ENCODE measurements around the gene SERINC5.
"Not testable (repeated sequence)": the region's sequence is repeated elsewhere in the genome, so short reads cannot be mapped to it uniquely, and the experiment has no call there.

The SERINC5 gene

DNA sequence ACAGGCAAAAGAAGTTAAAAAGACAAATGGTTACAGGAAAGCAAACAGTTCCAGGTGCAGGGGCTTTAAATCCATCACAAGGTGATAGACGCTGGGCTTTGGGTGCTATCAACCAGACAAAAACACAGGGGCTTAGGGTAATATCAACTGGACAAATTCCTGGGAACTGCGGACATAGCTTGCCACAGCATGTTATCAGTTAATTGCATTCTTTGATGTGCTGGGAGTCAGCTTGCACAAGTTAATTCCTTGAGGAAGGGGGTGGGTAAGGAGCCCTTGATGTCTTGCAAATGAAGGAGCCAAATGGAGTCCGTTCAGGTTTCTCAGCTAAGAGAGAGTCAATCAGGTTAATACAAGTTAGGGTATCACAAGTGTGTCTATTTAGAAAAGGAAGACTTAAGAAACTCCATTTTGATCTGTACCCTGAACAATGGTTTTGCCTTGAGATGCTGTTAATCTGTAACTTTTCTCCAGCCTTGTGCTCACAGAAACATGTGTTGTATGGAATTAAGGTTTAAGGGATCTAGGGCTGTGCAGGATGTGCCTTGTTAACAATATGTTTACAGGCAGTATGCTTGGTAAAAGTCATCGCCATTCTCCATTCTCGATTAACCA, 144.4 kb downstream of the SERINC5 start:
- in situ Hi-C loops (cut with MboI; ENCODE audit: low sequenced_read_pairs), result not testable (repeated sequence)

DNA sequence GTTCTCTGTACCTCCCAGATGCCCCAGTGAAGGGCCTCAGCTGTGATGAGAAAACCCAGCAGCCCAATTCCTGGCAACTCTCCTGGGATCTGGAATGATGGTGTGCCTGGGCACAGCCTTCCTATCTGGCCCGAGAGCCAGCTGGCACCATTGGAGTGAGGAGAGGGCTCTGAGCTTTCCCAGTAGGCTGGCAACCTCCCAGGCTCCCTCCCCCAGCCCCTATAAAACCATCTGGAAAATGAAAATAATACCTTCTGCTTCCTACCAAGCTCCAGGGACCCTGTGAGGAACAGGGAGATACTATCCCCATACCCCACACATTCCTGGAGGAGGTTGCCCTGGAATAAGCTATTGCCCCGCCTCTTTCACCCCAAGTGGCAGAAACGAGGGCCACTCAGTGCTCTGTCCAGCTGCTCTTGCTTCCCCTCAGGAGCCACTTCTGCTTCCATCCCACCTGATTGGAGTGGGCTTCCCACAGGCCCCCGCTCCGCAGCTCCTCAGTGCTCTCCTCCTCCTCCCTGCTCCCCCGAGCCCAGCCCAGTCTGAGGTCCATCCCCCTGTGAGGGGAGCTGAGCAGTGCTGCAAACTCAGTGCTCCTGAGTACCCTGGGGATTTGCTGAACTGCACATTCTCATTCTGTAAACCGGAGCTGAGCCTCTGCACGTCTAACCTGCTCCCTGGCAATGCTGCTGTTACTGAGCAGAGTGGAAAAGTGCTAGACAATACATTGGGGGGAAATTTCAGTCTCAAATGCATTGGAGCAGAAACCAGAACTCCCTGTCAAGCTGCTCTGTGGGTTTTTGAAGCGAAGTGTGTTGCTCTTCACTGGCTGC, 146.0 kb downstream of the SERINC5 start:
- in situ Hi-C loops (cut with MboI; ENCODE audit: low sequenced_read_pairs), result no loop called here

DNA sequence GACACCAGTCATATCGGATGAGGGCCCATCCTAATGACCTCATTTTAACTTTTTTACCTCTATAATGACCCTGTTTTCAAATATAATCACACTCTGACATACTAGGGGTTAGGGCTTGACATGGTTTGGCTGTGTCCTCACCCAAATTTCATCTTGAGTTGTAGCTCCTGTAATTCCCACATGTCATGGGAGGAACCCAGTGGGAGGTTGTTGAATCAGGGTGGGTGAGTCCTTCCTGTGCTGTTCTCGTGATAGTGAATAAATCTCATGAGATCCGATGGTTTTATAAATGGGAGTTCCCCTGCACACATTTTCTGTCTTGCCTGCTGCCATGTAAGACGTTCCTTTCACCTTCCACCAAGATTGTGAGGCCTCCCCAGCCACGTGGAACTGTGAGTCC, 148.9 kb downstream of the SERINC5 start:
- in situ Hi-C loops (cut with MboI; ENCODE audit: low sequenced_read_pairs), result no loop called here

DNA sequence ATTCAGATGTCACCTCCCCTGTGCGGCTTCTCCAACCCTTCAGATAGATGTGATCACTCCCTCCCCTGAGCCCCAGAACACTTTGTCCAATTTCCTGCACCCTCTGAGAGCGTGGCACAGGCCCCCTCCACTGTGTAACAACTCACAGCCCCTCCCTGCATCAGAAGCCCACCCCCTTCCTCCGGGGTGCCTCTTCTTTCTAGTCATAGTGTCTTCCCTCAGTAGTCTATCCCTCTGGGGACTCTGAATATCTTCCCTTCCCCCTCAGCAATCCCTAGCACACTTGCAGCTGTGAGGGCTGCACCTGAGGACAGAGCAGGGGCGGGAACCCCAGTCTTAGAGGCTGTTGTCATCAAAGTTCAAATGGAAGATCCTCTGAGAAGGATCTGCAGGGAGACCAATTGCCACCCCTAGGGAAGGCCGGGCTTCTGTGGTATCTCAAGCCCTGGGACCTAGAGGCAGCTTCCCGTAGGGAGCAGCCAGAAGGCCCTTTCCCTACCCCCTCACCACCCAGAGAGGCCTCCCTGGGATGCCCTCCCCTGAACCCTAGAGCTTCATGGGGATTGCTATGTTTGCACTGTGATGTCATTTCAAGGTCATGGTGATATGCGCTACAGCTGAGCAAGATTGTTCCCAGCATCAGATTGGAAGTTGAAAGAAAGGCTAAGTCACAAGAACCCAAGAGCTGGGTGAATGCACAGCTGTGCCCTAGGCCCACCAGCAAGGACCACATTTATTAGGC, 150.0 kb downstream of the SERINC5 start:
- in situ Hi-C loops (cut with MboI; ENCODE audit: low sequenced_read_pairs), result no loop called here

GRCh38 chr5:80103371-80103770, 152.5 kb downstream of the SERINC5 start:
- in situ Hi-C loops (cut with MboI; ENCODE audit: low sequenced_read_pairs), result no loop called here

DNA sequence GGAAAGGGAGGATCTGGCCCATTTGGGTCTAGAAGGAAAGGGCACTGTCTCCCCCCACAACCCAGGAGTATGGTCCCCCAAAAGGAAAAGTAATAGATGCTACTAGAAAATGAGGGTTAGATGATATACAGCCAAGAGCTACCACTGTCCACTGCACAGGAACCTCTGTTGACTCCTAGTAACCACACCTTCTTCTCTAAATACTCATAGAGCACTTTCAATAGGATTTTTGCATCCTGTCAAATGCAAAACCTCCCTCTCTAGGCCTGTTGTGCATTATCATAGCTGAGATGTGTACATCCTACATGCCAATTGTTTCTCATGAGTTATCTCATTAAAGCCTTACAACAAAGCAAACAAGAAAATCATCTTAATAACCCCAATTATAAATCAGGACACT, 153.9 kb downstream of the SERINC5 start:
- in situ Hi-C loops (cut with MboI; ENCODE audit: low sequenced_read_pairs), result no loop called here

- in situ Hi-C loops (cut with MboI; ENCODE audit: low sequenced_read_pairs), result loop anchor here (25.0 kb wide), 1 partner anchor 215 kb away; the partner anchor contains the start of gene SPZ1
Observed at GRCh38 chr5:80097451-80097850, 158.4 kb downstream of the SERINC5 start.

- in situ Hi-C loops (cut with MboI; ENCODE audit: low sequenced_read_pairs), result loop anchor here (25.0 kb wide), 1 partner anchor 218 kb away; the partner anchor contains the start of gene SPZ1
Observed at GRCh38 chr5:80094236-80094738, 161.6 kb downstream of the SERINC5 start.

- in situ Hi-C loops (cut with MboI; ENCODE audit: low sequenced_read_pairs), result loop anchor here (25.0 kb wide), 1 partner anchor 219 kb away; the partner anchor contains the start of gene SPZ1
Observed at GRCh38 chr5:80093796-80094195, 162.1 kb downstream of the SERINC5 start.

DNA sequence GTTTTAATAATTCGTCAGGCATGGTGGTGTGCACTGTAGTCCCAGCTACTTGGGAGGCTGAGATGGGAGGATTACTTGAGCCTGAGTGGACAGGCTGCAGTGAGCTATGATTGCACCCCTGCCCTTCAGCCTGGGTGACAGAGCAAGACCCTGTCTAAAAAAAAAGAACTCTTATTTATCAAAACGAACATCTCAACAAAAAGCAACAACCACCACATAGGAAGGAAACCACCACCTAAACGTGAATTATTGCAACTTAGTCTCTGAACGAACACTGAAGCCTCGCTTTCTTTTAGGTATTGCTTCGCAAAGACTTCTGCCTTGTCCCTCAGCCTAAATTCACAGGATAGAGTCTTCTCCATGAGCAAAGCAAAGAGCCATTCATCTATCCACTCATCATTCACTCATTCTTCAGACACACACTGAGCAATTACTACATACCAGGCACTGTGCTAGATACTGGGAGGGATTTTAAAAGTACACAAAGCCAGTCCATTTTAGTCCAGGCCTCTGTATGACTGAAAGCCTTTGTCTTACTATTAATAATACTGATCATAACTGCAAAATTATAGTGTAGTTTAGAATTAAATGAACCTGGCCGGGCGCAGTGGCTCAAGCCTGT, 163.3 kb downstream of the SERINC5 start:
- in situ Hi-C loops (cut with MboI; ENCODE audit: low sequenced_read_pairs), result loop anchor here (25.0 kb wide), 1 partner anchor 220 kb away; the partner anchor contains the start of gene SPZ1

DNA sequence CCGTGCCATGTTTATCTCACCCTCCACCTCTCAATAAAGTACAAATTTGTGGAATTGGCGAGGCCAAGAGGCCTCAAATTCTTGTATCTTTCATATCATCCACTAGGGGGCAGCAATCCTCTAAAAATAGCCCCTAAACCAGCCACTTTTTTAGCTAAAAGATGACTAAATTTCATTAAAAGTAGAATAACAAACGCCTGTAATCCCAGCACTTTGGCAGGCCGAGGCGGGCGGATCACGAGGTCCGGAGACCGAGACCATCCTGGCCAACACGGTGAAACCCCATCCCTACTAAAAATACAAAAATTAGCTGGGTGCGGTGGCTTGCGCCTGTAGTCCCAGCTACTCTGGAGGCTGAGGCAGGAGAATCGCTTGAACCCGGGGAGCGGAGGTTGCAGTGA, 164.1 kb downstream of the SERINC5 start:
- in situ Hi-C loops (cut with MboI; ENCODE audit: low sequenced_read_pairs), result loop anchor here (25.0 kb wide), 1 partner anchor 221 kb away; the partner anchor contains the start of gene SPZ1

GRCh38 chr5:80090884-80091166, 165.0 kb downstream of the SERINC5 start:
- in situ Hi-C loops (cut with MboI; ENCODE audit: low sequenced_read_pairs), result loop anchor here (25.0 kb wide), 1 partner anchor 221 kb away; the partner anchor contains the start of gene SPZ1

DNA sequence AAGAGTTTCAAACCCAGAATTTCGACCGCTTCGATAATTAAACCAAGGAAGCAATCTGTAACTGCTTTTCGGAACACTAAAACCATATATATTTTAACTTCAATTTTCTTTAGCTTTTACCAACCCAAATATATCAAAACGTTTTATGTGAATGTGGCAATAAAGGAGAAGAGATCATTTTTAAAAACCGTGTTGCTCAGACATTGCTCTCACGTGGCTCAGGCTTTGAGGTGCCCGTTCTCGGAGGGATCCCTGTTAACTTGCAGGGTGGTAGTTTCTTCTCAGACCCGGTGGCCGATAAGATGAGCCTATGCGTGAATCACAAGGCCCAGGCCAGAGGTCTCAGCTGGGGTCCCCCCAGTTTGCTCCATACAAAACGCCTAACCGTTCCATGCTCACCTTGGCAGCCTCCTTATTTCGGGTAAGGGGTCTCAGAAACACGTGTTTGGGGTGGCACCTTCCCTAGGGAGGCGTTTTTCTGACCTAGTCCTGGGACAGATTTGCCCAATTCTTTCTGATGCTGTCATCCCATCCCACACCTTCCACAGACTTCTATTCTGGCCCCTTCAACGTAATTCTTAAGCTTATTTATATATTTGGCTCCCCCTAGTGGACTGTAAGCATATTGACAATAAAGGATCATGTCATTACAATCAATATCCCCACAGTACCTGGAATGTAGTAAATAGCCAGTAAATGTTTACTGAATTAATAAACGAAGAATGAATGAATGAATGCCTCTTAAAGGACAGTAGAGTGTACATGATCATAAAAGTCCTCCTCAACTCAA, 172.6 kb downstream of the SERINC5 start:
- in situ Hi-C loops (cut with MboI; ENCODE audit: low sequenced_read_pairs), result loop anchor here (25.0 kb wide), 1 partner anchor 229 kb away; the partner anchor contains the start of gene SPZ1

DNA sequence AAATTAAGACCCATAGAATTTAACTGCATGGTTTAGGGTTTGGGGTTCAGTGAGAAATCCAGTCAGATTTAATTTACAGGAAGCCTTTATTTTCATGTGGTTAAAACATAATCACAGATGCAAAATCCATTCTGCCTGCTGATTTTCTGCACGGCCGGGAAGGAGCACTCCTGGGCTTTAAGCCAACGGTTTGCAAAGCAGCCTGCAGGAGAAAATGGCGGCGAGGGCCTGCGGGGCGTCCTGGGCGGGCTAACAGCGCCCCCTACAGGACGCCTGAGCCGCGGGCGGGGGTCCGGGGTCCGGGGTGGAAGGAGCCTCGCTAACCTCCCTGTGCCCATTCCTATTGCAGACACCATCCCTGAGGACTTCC, 173.1 kb downstream of the SERINC5 start:
- in situ Hi-C loops (cut with MboI; ENCODE audit: low sequenced_read_pairs), result loop anchor here (25.0 kb wide), 1 partner anchor 230 kb away; the partner anchor contains the start of gene SPZ1

DNA sequence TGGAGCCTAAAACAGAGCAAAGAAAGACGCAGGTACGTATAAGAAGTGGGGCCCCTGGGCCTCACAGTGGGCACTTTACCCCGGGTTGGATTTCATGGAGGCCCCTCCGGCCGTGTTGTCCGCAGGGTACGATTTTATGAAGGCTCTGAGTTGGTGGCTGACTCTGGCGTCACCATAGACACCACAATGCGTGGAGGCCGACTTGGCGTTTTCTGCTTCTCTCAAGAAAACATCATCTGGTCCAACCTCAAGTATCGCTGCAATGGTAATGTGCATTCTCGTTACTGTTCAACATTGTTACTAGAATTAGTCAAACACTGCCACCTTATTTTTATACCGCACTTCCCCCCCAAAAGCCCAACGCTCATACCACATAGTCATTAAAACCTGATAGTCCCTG, 173.6 kb downstream of the SERINC5 start:
- in situ Hi-C loops (cut with MboI; ENCODE audit: low sequenced_read_pairs), result loop anchor here (25.0 kb wide), 1 partner anchor 230 kb away; the partner anchor contains the start of gene SPZ1

- in situ Hi-C loops (cut with MboI; ENCODE audit: low sequenced_read_pairs), result loop anchor here (25.0 kb wide), 1 partner anchor 233 kb away; the partner anchor contains the start of gene SPZ1
Observed at GRCh38 chr5:80078921-80079320, 176.9 kb downstream of the SERINC5 start.

DNA sequence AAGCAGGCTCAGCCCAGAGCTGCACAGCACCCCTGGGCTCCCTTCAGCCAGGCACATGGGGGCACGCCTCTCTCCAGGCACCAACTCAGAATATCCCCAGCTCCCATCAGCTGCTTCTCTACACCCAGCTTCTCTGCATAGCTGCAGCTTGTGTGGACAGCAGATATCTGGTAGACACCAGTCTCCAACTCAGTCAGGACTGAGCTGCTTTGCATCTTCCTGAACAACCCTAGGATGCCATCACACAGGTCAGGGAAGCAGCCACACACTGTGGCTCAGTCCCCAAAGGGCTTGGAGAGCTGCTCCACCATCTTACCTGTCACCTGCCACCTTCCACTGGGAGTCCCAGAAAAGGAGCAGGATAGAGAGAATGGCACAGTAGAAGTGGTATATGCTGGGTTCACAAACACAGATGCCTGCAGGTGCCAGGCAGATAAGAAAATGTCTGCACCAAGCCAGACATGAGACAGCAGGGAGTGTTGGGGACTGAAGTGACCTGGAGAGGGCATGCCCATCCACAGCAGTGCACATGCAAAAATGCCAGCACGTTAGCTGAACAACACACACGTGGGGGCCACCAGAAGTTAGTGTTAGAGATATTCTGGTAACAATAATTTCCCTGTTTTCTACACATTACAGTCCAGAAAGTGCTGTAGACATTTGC, 178.7 kb downstream of the SERINC5 start:
- in situ Hi-C loops (cut with MboI; ENCODE audit: low sequenced_read_pairs), result loop anchor here (25.0 kb wide), 1 partner anchor 235 kb away; the partner anchor contains the start of gene SPZ1

GRCh38 chr5:80076131-80077050, 179.5 kb downstream of the SERINC5 start:
- in situ Hi-C loops (cut with MboI; ENCODE audit: low sequenced_read_pairs), result loop anchor here (25.0 kb wide), 1 partner anchor 236 kb away; the partner anchor contains the start of gene SPZ1

All from HL-60/S4 treated with phorbol 12-myristate 13-acetate at 8.2 ng/mL for 4 days and 3 days (cell line).